SHP77 (cell line): ENCODE data around the gene ABCG1.
"Not testable (repeated sequence)": the region's sequence is repeated elsewhere in the genome, so short reads cannot be mapped to it uniquely, and the experiment has no call there.

Experiments used
- DNase-seq, 2 experiments: peaks; one replicate each; lab custom pipeline; 2025; lab: John Stamatoyannopoulos, UW

The ABCG1 gene

GRCh38 chr21:42291751-42292562, 73.0 kb downstream of the ABCG1 start:
- DNase-seq, result no peak

DNA sequence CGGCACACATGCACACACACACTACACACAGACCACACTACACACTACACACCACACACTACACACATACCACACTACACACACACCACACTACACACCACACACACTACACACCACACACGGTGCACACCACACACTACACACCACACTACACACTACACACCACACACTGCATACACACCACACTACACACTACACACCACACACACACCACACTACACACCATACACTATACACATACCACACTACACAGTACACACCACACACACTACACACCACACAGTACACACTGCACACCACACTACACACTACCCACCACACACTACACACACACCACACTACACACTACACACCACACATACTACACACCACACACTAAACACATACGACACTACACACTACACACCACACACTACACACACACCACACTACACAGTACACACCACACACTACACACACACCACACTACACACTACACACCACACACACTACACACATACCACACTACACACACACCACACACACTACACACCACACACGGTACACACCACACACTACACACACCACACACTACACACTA, 73.7 kb downstream of the ABCG1 start:
- DNase-seq, result not testable (repeated sequence)

- no peak for DNase-seq
These were observed 74.8 kb downstream of the ABCG1 start for GRCh38 chr21:42293649-42294272.

DNA sequence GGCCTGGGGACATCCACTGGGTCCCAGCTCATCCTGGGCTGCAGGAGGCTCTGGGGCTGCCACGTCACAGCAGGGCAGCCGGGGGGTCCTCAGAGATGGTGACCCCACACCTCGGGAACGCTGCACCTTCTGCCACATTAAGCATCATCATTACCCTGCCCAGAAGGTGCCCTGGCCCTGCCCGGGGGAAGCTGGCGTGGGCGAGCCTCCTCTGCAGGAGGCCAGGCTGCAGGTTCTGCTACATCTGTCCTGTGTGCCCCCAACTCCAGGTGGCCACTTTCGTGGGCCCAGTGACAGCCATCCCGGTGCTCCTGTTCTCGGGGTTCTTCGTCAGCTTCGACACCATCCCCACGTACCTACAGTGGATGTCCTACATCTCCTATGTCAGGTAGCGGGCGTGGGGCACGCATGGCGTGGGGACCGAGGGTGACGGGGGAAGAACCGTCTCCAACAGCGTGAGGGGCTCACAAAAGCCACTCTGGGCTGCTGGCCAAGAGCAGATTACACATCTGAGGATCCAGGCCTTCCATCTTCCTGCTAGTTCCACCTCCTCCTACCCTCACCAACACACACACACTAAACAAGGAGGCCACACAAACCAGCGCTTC, 75.4 kb downstream of the ABCG1 start:
- no peak for DNase-seq

DNA sequence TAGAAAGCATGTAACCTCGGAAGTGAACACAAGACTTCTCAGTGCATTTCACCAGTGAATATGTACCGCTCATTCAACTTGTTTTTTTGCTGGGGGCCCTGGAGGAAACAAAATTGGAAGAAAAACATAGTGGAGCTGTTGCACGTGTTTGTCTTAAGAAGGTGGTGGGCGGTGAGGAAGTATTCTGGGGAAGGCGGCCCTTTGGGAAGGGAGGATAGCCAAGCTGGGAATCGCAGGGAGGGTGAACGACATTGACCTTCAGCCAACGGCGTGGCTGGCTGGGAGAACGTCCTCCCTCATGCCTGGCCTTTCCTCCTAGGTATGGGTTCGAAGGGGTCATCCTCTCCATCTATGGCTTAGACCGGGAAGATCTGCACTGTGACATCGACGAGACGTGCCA, 76.9 kb downstream of the ABCG1 start:
- no peak for DNase-seq

DNA sequence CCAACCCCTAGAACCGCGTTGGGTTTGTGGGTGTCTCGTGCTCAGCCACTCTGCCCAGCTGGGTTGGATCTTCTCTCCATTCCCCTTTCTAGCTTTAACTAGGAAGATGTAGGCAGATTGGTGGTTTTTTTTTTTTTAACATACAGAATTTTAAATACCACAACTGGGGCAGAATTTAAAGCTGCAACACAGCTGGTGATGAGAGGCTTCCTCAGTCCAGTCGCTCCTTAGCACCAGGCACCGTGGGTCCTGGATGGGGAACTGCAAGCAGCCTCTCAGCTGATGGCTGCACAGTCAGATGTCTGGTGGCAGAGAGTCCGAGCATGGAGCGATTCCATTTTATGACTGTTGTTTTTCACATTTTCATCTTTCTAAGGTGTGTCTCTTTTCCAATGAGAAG, 77.6 kb downstream of the ABCG1 start:
- no peak for DNase-seq

- DNase-seq, result no peak
These were observed 78.4 kb downstream of the ABCG1 start for GRCh38 chr21:42297377-42297776.

- no peak for DNase-seq
These were observed 79.3 kb downstream of the ABCG1 start for GRCh38 chr21:42298237-42298636.

DNA sequence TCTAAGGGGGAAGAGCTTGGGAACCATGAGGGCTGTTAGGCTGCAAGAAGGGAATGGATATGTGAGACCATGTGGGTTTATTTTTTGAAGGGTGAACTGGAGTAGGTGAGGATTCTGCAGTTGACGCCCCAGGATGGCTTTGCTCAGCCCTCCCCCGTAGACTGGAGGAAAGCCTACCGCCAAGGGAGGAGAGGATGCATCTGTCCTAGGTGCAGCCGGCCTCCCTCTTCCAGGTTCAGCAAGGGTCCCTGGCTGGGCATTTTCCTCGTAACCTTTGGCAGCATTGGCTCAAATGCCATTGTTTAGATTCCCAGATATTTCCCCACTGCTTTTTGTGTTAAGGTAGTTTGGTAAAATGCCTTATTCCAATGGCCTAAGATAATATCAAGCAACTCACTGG, 79.7 kb downstream of the ABCG1 start:
- no peak for DNase-seq

DNA sequence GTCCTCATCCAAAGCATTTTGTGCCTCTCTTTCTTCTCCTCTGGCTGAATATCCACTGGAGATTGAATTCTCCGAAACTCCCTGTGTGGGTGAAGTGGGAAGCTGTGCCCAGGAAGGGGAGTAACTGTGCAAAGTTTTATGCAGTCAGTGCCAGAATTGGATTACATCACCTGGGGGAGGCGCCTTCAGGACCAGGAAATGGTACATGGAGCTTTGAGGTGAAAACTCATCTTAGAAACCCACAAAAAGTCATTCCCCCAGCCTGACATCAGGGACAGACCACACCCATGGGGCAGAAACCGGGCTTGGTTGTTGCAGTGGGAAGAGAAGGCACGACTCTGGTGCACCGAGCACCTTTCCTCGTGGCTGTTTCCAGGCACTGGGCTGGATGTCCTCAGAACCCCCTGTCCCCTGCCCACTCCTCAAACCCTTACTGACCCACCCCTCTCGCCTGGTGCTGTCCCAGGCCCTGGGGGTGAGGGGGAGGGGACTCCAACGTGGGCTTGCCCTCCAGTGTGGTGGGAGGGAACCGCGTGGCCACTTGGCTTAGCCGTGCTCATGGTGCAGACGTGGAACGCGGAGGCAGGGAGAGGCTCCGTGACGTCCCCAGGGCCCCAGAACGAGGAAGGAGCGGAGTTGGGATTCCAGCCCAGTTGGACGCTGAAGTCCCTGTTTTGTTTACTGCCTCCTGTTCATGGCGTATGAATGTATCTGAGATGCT, 80.5 kb downstream of the ABCG1 start:
- no peak for DNase-seq

- DNase-seq, result no peak
These were observed 81.2 kb downstream of the ABCG1 start for GRCh38 chr21:42300045-42300583.

GRCh38 chr21:42300956-42301355, 82.0 kb downstream of the ABCG1 start:
- DNase-seq, result no peak

GRCh38 chr21:42301371-42302075, 82.6 kb downstream of the ABCG1 start:
- DNase-seq, result no peak

- peak in 1 of 2 experiments; percentile 30 for DNase-seq
These were observed 83.2 kb downstream of the ABCG1 start for GRCh38 chr21:42302076-42302650.

- no peak for DNase-seq
These were observed 83.9 kb downstream of the ABCG1 start for GRCh38 chr21:42302794-42303193.

DNA sequence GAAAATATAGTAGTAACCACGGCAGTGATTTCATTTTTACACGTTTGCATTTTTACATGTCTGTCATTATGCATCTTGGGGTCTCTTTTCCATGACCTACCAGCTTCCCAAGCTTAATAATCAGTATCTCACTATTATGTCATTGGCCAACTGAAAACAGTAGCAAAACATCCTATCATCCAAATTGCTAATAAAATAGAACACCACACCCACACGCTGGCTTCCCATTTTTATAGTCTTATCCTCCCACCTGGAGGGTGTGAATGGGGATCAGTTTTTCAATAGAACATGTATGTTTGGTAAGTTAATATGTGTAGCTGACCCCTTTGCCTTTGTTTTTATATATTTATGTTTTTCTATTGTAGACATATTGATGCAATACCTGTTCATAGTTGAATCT, 84.5 kb downstream of the ABCG1 start:
- no peak for DNase-seq

DNA sequence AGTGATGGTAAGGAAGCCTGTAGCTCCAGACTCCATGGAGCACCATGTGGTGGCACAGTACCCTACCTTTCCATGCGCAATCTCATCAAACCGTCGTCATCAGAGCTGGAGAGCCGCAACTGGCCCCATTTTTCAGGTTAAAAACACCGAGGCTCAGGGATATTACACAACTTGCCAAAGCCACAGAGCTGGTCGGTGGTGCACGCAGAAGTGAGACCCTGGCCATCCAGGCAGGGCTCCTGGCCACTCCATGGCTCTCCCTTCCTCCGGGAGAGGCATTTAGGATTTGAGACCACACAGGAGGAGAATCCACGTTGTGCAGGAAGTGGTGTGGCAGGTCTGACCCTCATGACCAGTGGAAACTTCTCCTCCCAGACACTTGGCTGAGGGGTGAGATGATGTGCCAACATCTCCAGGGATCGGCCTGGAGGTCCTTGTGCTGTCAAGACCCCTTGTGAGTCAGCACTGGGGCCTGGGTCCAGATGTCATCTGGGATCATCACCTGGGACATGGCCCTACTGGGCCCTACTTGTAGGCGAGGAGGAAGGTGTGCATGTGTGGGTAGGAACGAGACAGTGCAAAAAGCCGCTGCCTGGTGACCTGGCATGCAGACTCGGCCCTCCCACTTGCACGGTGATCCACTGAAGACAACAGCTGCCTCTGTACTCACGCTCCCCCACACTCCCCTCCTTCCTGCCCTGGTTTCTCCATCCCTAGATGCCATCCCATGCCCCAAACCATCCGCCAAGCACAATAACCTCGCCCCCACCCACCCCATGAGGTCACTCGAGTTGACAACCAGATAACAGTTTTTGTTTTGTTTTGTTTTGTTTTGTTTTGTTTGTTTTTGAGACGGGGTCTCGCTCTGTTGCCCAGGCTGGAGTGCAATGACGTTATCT, 85.9 kb downstream of the ABCG1 start:
- no peak for DNase-seq

DNA sequence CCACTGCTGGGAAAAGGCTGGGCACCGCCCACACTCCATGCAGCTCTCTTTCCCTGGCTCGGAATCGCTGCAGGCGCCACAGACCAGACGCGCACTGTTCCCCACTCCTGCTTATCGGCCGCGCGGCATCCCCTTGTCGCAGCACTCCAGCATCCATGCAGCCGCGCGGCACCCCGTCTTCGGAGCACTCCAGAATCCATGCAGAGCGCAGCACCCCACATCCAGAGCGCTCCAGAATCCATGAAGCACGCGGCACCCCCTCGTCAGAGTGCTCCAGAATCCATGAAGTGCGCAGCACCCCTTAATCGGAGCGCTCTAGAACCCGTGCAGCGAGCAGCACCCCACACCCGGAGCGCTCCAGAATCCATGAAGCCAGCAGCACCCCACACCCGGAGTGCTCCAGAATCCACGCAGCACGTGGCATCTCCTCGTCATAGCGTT, 86.8 kb downstream of the ABCG1 start:
- no peak for DNase-seq

DNA sequence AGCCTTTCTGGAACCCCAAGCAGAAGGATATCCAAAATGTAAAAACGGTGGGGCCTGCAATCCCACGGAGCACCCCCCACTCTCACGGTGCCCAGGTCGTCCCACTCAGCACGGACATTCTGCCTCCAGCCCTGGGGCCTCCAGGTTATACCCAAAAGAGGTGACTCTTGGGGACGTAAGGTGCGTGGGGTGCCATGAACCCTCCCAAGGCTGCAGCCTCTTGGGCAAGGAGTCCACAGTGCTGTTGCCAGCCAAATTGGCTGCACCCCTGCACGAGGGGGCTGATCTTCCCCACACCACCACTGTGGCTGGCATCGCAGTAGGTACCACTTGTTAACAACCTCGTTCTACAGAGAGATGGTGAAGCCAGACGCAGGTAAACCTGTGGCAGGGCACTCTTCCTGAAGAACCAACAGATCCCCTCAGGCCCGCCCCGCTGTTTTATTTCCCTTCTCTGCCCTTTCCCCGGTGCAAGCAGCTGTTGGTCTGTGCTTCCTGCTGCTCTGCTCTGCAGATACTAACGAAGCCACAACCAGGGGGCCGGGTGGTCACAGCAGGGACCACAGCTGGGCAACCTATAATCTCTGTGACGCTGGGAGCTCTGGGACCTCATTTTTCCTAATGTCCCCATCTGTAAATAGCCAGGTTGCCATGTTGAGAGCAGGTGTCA, 87.6 kb downstream of the ABCG1 start:
- no peak for DNase-seq
